HepG2 (cell line): ENCODE measurements around the gene ESYT1. TPM values are rescaled to one million over a fixed set of nuclear protein-coding genes. Genes with fewer than 3 reads are reported as not detected.

ENCODE experiments used
- AFF4 ChIP-seq: sonication (generic); formaldehyde crosslinking; IDR thresholded peaks from 2 replicates; pipeline ENCODE4 v1.4.0; 2020; ENCODE audit warnings: missing genetic modification reagents
- ARID3A ChIP-seq: IDR thresholded peaks from 2 replicates; pipeline ENCODE4 v1.6.1; 2012; ENCODE audit warnings: low read depth, low read length, improper control_type of control experiment
- CREB1 ChIP-seq, 2 experiments: fragments of 450-650 bp in 1 of 2; IDR thresholded peaks; 2 replicates each; pipeline ENCODE4 v1.6.1; 2016 to 2017; ENCODE audit warnings: control low read depth in 1 of 2, mild to moderate bottlenecking in 1 of 2, missing compliant biosample characterization in 1 of 2, missing genetic modification characterization in 1 of 2
- DBP ChIP-seq: sonication (generic); formaldehyde crosslinking; IDR thresholded peaks from 2 replicates; pipeline ENCODE4 v1.4.0; 2020; ENCODE audit warnings: missing genetic modification reagents; ENCODE audit errors: not compliant biosample characterization
- NFAT5 ChIP-seq: sonication (generic); formaldehyde crosslinking; IDR thresholded peaks from 2 replicates; pipeline ENCODE4 v1.4.0; 2020; ENCODE audit warnings: missing genetic modification reagents
- SRSF9 ChIP-seq: fragments of 200-400 bp; formaldehyde crosslinking; IDR thresholded peaks from 2 replicates; pipeline ENCODE4 v1.6.1; 2018; ENCODE audit warnings: borderline replicate concordance, mild to moderate bottlenecking, low read depth, low read length; ENCODE audit not compliant: insufficient read depth, poor library complexity, severe bottlenecking
- STAG1 ChIP-seq: sonication (generic); formaldehyde crosslinking; IDR thresholded peaks from 2 replicates; pipeline ENCODE4 v1.4.0; 2020; ENCODE audit warnings: missing genetic modification reagents
- ZNF274 ChIP-seq: sonication (generic); formaldehyde crosslinking; IDR thresholded peaks from 2 replicates; pipeline ENCODE4 v1.5.1; 2020; ENCODE audit warnings: mild to moderate bottlenecking, missing genetic modification reagents
- ZNF609 ChIP-seq: sonication (generic); formaldehyde crosslinking; IDR thresholded peaks from 2 replicates; pipeline ENCODE4 v1.4.0; 2020; ENCODE audit warnings: mild to moderate bottlenecking, missing genetic modification reagents, borderline replicate concordance
- polyA plus RNA-seq, 8 experiments: library from polyadenylated mRNA; depleted of rRNA in 3 of 8; stranded (reverse) in 7 of 8; unstranded in 1 of 8; fragments of >200 nt; fragmentation: Illumina TruSeq in 4 of 8; extraction: Trizol in 4 of 8; gene quantifications; 2 replicates each; pipeline versions ENCODE4 v1.2.1 to v1.2.3, GENCODE V29; 2011 to 2016; ENCODE audit warnings: low read depth in 4 of 8, missing spikeins in 1 of 8, mixed read lengths in 1 of 8; ENCODE audit not compliant: insufficient read depth in 1 of 8
- total RNA-seq, 5 experiments: library from RNA; depleted of rRNA; stranded (reverse); fragments of >200 nt; fragmentation: Illumina TruSeq; extraction: Trizol; gene quantifications; 2 replicates each; pipeline ENCODE4 v1.2.3, GENCODE V29; 2016; ENCODE audit warnings: low read depth in 1 of 5

Gene ESYT1
- total and polyA plus RNA-seq, 2 of the 13 experiments (the other 11 are each of a cell fraction or from before 2014, with no cell fraction given), result 66.9 to 71.0 TPM

- TF ChIP-seq NFAT5 (CRISPR knock-in tag), result no peak
- peak; percentile 22; the same call in 1 of the 2 replicates for TF ChIP-seq ARID3A
- TF ChIP-seq ZNF609 (CRISPR knock-in tag), result peak; percentile 97
- TF ChIP-seq SRSF9, result no peak
- TF ChIP-seq ZNF274 (CRISPR knock-in tag), result peak; percentile 73
- no peak for TF ChIP-seq STAG1 (CRISPR knock-in tag)
- no peak for TF ChIP-seq DBP
- peak; percentile 64; the same call in 1 of the 2 replicates for TF ChIP-seq AFF4 (CRISPR knock-in tag)
- no peak for TF ChIP-seq CREB1 (IDR thresholded peaks at IDR 0.05)
- TF ChIP-seq CREB1 (CRISPR knock-in tag; IDR thresholded peaks at IDR 0.05), result peak; percentile 82
Observed at GRCh38 chr12:56081393-56082347, 46.4 kb upstream of the ESYT1 start (continued).
